Measurements from ENCODE around the gene TGFBR3.

DNA sequence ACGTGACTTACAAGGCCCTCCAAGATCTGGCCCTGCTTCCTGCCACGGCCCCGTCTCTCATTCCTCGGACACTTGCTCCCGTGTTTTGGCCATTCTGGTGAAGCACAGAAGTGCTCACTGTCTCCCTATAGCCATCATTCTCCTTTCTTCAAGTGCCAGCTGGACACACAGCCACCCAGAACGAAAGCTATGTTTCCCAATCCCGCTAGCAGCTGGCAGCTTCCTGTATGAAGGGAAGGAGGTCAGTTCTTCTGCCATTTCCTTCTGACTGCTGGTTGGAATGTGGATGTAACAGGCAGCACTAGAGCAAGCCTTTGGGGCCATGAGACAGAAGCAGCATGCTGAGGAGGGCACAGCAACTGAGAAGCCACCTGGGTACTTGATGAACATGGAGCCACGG is 82.8 kb downstream of the TGFBR3 start:
- TF ChIP-seq CTCF (IDR thresholded peaks at IDR 0.05; ENCODE audit: low read length) (no peak), EZH2 (IDR thresholded peaks at IDR 0.05; ENCODE audit: borderline replicate concordance, low read length) (no peak)
